Activated CD8-positive, alpha-beta memory T cell treated with anti-CD3 and anti-CD28 coated beads, Interleukin-2, amount 50 U/mL, for 4 hours (primary cell): ENCODE results near the gene CD3G.

Experiments
- DNase-seq: peaks from one replicate; pipeline ENCODE4 v3.0.0-alpha.2; 2020

Gene CD3G

GRCh38 chr11:118343981-118344515, at the start of gene CD3G:
TSS of gene CD3G (plus strand) at chr11:118344344. CDS start at chr11:118344424, 80 bp downstream.
- DNase-seq: peak; percentile 74

DNA sequence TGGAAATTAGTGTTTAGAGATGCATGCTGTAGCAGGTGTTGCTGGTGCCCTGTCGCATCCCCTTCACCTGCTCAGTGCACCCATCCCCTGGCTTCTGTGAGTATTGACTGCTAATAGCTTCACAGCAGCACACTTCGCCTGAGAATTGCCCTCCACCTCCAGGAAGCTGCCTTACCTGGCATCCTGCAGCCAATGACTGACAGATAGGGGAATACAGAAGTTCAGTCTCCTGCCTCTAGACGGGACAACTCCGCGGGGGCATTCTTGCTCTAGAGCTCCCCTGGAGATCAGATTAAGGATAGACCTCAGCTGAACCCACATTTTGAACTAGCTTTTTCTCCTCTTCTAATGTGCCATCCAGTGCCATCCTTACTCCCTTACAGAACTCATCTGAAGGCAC, 48.9 kb upstream of the CD3G start:
- DNase-seq: no peak

DNA sequence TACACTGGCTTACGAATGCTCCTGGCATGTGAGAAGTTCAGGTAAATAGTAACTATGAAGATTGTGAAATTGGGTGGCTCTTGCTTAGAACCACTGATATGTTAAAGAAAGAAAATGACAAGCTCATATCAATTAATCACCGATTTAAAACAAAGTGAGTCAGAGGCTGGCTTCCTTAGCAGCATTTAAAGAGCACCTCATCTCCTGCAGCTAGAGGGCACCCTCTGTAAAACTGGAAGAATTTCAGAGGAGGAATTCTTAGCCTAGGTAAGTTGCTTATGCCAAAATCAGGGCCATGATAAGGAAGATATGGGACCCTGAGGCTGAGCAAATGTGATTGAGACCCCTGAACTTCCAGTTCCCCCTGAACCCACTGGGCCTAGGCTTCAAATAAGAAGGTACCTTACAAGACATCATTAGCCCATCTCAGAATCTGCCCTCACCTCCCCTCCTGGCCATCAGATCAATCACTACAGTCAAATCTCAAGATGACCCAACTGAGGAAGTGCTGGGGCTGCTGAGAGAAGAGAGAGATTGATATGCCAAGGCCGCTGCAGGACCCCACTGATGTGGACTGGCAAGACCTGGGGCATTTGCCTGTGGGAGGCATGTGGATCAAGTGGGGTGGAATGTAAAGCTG, 48.2 kb upstream of the CD3G start:
- peak; percentile 54 for DNase-seq

DNA sequence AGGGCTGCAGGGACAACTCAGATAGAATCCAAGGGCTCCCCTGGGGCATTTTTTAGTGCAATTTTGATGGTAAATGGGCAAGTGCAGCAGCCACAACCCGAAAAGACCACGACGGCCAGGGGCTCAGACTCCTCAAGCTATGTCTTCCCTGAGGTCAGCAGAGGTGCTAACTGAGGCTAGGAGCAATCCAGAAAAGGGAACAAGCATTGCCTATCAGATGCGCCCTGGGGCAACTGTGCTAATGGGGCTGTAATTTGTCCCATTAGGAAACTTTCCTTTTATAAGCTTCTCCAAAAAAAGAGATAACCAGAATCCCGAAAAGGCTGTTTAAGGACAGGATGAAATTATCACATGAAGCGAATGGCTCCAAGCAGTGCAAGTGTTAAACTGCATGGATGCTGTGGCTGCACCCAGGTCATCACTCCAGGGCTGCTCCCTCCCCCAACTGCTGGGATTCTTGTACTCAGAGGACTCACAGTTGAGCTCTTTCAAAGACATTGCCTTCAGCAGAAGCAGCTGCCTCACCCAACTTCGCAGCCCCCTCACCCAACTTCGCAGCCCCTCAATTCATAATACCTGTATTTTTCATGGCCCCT, 42.4 kb upstream of the CD3G start:
- no peak for DNase-seq

GRCh38 chr11:118304227-118304567, 39.9 kb upstream of the CD3G start:
- DNase-seq: no peak

DNA sequence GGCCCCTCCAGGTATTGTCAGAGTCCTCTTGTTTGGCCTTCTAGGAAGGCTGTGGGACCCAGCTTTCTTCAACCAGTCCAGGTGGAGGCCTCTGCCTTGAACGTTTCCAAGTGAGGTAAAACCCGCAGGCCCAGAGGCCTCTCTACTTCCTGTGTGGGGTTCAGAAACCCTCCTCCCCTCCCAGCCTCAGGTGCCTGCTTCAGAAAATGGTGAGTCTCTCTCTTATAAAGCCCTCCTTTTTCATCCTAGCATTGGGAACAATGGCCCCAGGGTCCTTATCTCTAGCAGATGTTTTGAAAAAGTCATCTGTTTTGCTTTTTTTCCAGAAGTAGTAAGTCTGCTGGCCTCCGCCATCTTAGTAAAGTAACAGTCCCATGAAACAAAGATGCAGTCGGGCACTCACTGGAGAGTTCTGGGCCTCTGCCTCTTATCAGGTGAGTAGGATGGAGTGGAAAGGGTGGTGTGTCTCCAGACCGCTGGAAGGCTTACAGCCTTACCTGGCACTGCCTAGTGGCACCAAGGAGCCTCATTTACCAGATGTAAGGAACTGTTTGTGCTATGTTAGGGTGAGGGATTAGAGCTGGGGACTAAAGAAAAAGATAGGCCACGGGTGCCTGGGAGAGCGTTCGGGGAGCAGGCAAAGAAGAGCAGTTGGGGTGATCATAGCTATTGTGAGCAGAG, 39.4 kb upstream of the CD3G start, which contains the start of gene CD3E:
TSS of gene CD3E (plus strand) at position 163 of the 681 bp plus-strand sequence. CDS start at position 386, 223 bp downstream.
- DNase-seq: peak; percentile 57

DNA sequence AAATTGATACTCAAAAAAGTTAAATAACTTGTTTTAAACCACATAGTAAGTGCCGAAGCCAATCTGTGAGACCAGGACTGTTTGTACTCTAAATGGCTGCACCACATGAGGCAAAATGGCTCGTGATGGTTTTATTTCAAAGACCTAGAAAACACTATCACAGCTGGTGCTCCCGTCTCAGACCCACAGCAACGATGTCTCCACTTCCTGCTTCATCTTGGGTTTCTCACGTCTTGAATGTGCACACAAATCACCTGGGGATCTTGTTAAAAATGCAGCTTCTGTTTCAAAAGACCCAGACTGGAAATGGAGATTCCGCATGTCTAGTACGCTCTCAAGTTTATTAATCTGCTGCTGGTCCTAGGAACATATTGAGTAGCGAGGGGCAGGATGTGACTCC, 38.4 kb upstream of the CD3G start:
- DNase-seq: peak; percentile 41

DNA sequence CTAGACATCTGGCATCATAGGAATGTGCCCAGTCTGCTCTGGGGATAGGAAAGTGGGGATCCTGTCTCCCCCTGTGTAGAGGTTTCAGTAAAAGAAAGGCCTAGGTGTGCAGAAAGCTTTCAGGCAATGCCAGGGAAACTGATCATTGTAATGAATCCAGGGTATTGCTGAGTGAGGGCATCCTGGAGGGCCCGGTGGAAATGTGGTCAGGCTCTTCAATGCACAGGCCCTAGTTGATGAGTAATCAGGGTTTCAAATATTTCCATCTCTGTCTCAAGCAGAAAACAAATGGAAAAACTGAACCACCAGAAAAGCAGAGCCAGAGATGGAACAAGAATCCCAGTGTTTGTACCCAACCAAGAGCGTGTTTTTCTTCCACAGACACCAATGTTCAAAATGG, 37.6 kb upstream of the CD3G start:
- DNase-seq: peak; percentile 55

GRCh38 chr11:118308995-118309528, 35.1 kb upstream of the CD3G start:
- DNase-seq: peak; percentile 31

DNA sequence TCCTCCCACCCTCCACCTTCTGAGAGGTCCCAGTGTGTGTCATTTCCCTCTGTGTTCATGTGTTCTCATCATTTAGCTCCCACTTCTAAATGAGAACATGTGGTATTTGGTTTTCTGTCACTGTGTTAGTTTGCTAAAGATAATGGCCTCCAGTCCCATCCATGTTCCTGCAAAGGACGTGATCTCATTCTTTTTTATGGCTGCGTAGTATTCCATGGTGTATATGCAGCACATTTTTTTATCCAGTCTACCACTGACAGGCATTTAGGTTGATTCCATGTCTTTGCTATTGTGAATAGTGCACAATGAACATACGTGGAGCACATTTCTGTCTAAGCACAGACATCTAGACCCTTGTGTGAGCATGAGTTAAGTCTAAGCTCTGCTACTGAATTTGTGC, 33.9 kb upstream of the CD3G start:
- DNase-seq: no peak

DNA sequence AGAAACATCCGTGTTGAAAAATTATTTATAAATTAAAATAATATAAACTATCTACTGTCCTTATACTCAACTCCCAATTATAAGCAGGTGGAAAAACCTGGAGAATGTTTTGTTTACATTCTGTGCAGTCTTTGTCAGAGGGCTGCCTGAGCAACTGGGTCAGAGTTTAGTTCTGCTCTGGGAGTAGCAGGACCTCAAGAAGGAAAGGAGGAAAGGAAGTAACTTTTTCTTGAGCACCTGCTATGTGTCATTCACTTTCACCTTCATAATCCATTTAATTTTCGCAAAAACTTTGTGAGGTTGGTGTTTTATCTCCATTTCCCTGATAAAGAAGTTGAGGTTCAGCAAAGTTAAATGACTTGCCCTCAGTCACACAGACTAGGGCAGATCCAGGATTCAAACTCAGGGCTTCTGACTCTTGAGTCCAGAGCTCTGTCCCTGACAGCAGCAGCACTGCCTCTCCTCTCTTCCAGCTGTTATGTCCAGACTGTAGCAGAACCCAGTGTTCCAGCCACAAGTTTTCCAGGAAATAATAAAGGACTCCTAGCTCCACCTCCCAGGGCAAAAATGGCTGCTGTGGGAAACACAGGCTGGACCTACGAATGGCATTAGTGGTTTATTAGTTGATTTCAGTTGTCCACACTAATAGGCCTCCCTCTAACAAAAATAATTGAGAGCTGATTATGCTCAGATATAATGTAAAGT, 33.2 kb upstream of the CD3G start:
- DNase-seq: no peak

DNA sequence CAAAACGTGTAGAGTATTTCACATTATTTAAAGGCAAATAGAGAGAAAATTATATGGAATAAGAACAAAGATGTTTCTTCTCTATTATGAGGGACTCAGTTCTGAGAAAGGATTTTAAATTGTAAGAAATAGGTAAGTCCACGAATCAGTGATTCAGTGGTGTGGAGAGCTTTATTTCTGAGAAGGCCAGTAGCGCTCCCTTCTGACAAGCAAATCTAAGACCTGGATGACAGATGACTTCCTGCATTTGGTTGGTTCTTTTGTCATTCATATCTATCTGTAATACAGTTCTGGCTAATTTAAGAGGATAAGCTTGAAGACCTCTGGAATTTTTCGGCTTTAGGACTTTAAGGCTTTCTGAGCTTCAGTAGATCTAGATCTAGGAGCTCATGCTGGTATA, 32.6 kb upstream of the CD3G start:
- DNase-seq: no peak

GRCh38 chr11:118312328-118312727, 31.8 kb upstream of the CD3G start:
- no peak for DNase-seq

- no peak for DNase-seq
These were observed 30.9 kb upstream of the CD3G start for GRCh38 chr11:118313242-118313641.

DNA sequence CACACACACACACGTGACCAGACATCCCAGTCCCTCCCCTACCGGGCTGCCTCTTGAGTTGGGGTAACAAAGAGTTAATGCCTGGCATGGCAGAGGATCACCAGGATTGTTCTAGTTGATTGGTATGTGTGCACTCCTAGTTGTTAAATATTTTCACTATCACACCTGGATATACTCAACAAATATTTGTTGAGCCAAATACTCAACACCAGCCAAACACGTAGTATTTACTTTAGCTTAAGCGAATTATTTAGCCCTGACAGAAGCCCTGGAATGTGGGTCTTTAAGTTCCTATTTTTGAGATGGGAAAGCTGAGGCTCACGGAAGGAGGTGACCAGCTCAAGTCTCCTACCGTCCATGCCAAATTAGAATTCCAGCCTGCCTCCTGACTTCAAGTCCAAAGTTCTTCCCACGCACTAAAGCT, 29.1 kb upstream of the CD3G start:
- DNase-seq: no peak

DNA sequence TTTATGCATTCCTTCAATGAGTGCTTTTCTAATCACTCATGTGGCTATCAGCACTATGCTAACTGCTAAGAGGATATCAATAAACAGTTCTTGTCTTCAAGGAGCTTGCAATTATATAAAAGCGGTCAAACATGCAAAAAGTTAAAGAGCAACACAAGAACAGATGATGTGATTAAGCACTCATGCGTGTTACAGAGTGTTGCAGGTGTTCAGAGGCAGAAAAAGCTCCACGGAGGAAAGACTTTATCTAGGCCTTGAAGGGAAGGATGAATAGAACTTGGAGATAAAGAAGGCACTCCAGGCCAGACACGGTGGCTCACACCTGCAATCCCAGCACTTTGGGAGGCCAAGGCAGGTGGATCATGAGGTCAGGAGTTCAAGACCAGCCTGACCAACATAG, 26.0 kb upstream of the CD3G start:
- DNase-seq: no peak

GRCh38 chr11:118318581-118319336, 25.4 kb upstream of the CD3G start:
- no peak for DNase-seq

DNA sequence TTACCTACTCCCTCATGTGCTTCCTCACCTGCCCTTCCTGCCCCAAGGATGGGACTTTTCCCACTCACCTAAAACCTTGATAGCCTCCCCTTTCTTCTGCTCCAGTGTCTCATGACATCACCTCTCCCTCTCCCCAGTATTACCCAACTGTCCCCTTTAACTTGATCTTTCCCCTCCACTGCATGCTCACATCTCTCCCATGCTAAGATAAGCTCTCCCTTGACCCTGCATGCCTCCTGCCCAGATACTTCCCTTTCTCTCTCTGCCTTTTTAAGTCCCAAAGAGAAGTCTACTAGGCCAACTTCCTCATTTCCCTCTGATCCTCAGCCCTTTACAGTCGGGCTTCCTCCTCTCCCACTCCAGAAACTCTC, 24.8 kb upstream of the CD3G start:
- no peak for DNase-seq

- no peak for DNase-seq
These were observed 23.6 kb upstream of the CD3G start for GRCh38 chr11:118320515-118320914.

DNA sequence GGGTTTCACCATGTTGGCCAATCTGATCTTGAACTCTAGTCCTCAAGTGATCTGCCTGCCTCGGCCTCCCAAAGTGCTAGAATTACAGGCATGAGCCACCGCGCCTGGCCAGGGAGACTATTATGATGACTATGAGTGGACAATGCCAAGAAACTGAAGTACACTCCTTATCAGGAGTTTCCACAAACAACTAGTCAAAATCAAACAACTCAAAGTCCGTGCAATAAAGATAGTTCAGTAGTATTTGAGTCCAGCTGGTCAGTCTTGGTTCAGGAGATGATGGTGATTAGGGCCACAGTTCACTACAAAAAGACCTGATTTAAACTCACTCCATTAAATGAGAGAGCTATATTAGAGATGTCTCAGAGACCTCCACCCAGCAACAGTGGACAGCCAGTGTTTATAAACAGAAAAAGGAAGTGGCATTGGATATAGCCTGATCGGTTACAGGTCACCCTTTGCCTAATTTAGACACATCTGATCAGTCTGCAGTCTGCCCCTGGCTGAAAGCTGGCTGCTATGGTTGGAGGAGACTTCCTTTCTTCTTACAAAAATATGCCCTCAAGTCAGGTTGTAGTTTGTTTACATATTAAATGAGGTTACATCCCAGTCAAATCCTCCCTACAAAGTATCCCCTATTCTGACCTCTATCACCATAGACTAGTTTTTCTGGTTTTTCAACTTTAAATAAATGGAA, 22.6 kb upstream of the CD3G start:
- no peak for DNase-seq

DNA sequence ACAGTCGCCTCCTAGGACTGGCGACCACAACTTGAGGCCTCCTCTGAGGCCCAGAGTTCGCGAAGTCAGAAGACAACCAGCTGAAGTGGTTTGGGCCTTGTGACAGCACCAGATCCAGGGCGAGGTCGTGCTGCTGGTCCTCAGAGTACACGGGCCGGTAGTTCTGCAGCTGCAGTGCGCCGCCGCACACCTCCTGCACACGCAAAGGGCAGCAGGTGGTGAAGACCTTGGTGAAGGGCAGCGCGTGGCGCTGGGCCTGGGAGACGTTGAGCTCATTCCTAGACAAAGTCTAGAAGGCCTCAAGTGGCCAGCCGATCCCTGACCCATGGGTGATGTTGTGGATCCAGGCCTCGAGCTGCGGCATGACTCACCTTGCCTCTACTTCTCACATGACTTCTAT, 21.4 kb upstream of the CD3G start:
- no peak for DNase-seq

DNA sequence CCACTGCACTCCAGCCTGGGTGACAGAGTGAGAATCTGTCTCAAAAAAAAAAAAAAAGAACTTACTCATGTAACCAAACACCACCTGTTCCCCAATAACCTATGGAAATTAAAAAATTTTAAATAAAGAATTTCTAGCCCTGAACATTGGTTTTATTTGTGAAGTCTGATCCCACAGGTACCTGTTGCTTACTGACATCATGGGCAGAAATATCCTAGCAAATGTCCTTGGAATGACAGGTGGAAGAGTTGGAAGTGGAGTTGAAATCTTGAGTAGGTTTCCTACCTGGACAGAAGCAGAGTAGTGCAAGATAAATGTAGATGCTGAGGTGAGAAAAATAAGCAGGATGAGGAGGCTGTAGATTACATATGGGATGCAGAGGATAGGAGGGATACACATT, 18.9 kb upstream of the CD3G start:
- no peak for DNase-seq
